GOT3 (cell line): ENCODE data around the gene TBCD.

Experiments
- DNase-seq: peaks from one replicate; lab custom pipeline; 2025; ENCODE audit warnings: mixed read lengths; lab: John Stamatoyannopoulos, UW

Gene TBCD

DNA sequence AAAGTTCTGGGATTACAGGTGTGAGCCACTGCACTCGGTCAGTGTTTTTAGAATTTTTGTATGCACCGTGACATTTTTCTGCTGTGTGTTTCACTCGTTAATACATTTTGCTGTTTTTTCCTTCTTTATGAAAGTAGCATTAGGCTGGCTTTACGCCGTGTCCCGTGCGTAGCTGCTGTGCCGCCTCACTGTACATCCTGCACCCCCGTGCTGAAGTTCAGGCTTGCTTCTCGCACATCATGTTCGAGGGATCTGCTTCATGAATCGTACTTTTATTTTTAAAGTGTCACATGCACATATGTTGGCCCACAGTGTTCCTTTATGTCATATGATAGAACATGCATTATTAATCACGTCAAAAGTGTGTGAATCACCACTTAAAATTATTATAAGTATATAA, 172.3 kb downstream of the TBCD start:
- no peak for DNase-seq

DNA sequence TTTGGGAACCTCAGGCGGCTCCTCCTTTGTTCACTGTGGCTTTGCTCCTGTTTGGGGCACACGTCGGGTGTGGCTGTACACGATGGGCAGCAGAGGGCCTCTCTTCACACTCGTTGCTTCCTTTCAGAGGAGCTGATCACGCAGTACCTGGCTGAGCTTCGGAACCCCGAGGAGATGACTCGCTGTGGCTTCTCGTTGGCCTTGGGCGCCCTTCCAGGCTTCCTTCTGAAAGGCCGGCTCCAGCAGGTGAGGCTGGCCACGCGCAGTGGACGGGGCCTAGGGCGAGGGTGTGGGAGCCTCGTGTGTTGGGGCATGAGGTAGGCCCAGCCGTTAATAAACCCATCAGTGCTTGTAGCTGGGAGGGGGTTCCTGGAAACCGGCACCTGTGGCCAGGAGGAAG, 172.9 kb downstream of the TBCD start:
- DNase-seq: no peak

GRCh38 chr17:82925336-82925735, 173.5 kb downstream of the TBCD start:
- DNase-seq: no peak

DNA sequence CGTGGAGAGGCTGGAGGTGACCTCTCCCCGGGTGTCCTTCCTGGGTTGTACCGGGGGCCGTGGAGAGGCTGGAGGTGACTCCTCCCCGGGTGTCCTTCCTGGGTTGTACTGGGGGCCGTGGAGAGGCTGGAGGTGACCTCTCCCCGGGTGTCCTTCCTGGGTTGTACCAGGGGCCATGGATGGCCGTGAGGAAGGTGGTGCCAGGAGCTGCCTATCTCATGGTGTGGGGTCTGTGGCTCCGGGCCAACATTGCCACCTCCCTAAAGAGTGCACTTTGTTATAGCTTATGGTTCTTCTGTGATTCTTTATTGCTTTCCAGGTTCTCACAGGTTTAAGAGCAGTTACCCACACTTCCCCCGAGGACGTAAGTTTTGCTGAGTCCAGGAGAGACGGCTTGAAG, 174.2 kb downstream of the TBCD start:
- no peak for DNase-seq

DNA sequence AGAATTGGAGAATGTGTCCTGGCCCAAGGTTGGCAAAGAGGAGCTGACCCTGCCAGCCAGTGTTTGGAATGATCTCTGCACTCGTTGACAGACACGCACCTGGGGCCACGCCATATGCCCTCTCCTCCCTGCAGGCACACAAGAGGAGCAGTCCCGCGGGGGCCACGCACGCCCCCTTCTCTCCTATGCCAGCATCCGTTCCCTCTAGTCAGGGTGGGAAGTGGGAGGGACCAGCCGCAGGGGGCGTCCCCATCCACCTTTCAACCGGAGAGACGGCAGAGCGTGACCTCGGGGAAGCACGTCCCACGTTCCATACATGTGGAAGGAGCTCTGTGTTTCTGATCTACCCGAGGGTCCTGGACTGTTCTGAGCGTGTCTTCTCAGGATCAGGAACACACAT, 174.9 kb downstream of the TBCD start:
- no peak for DNase-seq

GRCh38 chr17:82927311-82927660, 175.4 kb downstream of the TBCD start:
- DNase-seq: no peak

DNA sequence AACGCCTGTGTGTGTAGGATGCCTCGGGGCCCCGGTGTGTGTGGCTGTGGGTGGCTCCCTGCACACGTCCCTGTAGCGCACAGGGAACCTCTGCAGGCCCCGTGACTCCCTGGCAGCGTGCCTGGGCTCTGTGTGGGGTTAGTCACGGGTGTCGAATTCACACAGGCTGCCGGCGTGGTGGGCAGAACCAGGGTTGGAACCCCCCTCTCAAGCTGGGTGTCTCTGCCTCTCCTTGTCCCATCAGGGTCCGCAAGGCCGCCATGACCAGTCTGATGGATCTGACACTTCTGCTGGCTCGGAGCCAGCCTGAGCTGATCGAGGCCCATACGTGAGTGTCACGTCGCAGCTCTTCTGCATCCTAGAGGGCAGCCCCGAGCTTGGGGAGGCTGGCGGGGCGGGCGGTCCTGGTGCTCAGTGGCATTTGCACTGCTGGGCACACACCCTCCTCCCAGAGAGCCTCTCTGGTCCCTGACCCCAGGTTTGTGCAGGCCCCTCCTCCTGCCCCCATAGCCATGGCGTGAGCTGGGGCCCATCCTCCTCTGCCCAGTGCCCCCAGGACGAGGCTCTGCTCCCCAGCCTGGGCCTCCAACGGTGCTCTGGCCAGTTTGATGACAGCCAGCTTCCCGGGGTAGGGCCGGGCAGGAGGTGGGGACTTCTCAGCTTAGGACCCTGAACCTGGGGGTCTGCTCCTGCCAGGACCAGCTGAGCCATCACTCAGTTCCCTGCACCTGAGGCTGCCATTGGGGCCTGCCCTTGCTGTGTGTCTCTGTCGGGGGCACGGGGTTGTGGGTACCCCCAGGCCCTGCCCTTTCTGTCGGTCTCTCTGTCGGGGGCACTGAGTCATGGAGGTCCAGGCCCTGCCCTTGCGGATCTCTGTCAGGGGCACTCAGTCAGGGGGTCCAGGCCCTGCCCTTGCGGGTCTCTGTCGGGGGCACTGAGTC, 176.1 kb downstream of the TBCD start:
- no peak for DNase-seq

GRCh38 chr17:82929011-82929622, 177.3 kb downstream of the TBCD start:
- DNase-seq: no peak

GRCh38 chr17:82929676-82930042, 177.8 kb downstream of the TBCD start:
- no peak for DNase-seq

- DNase-seq: no peak
These were observed 178.4 kb downstream of the TBCD start for GRCh38 chr17:82930043-82930923.

GRCh38 chr17:82930924-82931698, 179.2 kb downstream of the TBCD start:
- no peak for DNase-seq

DNA sequence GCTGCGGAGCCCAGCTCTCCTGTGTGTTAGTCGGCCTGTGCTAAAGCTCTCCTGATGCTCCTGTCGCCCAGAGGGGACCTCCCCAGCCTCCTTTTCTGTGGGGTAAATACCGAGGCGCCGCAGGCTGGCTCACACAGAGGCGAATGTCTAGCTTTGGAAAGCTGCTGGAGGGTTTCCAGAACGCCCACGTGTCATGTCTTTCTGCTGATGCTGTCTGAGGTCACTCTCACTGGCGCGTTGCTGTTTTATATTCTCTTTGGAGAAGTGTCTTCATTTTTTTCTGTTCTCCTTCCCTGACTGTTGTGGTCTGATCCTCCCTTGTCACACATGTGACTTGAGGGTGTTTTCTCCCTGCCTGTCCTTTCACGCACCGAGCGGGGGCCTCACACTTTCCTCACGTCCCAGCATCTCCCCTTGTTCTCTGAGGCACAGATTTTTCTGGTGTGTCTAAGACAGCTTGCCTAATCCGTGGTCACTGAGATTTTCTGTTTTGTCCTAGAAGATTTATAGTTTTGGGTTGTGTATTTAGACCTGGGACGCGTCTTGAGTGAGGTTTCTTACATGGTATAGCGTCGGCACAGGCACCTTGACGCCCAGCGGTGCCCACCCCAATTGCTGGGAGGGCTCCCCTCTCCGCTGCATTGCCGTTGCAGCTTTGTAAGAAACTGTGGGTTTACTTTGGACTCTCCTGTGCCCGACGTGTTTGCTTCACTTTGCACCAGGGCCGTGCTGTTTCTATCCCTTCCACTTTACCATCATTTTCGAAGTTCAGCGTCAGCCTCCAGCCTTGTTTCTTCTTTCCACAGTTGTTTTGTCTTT, 180.0 kb downstream of the TBCD start:
- DNase-seq: peak; percentile 61

GRCh38 chr17:82932518-82933310, 180.8 kb downstream of the TBCD start:
- no peak for DNase-seq

- DNase-seq: no peak
These were observed 182.0 kb downstream of the TBCD start for GRCh38 chr17:82933911-82934310.

- no peak for DNase-seq
These were observed 184.3 kb downstream of the TBCD start for GRCh38 chr17:82935966-82936767.

DNA sequence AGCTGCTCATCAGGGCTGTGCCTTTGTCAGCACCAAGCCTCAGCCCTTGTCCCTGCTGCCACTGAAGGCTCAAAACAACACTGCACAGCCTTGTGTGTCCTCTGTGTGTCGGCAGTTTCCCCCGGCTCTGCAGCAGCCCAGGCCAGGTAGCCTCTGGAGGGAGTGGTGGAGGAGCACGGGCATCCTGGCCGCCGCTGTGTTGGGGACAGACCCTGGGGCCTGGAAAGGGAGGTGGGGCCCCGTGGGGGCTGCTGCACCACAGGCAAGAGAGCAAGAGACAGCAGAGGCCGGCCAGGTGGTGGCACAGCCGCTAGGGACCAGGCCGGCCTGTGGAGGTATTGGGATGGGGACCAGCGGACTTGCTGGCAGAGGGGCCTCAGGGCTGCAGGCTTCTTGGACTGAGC, 184.9 kb downstream of the TBCD start:
- DNase-seq: no peak

DNA sequence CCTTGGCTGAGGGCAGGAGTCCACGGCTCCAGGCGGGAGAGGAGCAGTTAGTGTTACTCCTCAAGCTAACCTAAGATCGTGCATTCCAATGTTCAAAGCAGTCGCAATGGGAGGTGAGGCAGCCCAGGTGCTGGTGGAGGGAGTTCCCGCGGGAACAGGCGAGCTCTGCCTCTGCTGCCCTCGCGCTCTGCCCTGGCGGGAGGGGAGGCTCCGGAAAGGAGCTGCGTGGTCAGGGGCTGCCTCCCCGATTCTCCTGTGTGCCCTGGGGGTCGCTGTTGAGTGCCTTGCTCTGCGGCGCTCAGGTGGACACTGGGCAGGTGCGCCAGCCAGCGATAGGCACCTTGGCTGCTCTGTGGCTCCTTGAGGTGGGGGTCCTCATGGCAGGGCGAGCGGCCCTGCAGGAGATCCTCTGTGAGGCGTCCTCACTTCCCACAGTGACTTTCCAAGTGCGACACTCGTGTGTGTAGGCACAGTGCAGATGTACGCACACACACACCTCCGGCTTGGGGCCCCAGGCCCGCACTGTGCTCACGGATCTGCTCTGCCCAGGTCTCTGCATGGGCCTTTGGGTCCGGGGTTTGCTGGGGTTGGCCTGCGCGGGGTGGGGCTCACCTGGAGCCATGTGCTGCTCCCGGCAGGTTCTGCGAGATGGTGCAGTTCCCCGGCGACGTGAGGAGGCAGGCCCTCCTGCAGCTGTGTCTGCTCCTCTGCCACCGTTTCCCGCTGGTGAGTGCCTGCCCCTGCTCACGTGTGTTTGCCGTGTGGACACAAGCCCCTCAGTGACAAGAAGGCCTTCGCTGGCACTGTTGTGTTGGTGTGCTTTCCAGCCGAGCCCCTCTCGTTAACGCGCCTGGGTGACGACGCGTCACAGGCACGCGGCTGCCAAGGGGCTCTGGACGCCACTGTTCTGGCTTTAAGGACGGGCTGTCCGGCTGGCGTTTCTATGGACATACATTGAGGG, 185.8 kb downstream of the TBCD start:
- no peak for DNase-seq

DNA sequence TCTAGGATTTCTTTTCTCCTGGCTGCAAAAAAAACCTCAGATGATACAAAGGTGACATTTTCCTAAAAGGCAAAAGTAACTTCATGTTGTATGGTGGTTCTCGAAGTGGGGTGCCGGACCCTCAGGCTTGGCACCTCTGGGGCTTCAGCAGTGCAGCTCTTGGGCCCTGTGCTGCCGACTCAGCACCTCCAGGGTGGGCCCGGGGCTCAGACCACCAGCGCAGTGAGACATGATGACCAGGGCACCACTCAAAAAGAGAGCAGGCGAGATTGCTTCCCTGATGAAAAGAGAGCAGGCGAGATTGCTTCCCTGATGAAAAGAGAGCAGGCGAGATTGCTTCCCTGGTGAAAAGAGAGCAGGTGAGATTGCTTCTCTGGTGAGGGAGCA, 186.6 kb downstream of the TBCD start:
- DNase-seq: no peak
